GM12865 (cell line): ENCODE results near the gene IGF1.
"Not testable (repeated sequence)": the region's sequence is repeated elsewhere in the genome, so short reads cannot be mapped to it uniquely, and the experiment has no call there.

Experiments
- DNase-seq: peaks from one replicate; pipeline ENCODE4 v3.0.0; 2010; ENCODE audit warnings: low read depth
- H3K4me3 ChIP-seq: 2 replicates; pipeline ENCODE4 v1.5.1; 2011; ENCODE audit warnings: mild to moderate bottlenecking, low read depth, low read length, control low read depth
- TF ChIP-seq, protein P1 (sequence below): IDR thresholded peaks from 2 replicates; pipeline ENCODE4 v1.5.1; 2011; ENCODE audit warnings: low read length, control low read depth, low read depth, inconsistent platforms; ENCODE audit not compliant: insufficient read depth; ENCODE audit errors: missing control alignments

IGF1 gene

DNA sequence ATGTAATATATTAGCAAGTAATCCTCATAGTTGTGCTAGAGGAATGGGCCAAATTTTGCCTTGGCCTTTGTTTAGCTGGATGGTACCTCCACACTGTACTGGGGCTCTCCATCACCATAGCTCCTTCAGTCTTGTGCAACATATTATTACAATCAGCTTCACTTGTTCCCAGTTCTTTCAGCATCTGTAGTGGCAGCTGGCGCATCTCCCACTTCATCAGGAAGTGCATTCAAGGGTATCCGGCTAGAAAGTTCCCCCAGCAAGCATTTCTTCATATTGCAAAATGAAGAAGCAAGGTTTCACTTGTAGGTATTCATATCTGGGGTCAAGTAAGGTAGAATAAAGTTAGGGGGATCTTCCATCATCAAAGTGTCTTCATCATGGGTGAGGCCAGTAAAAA lies 123.7 kb downstream of the IGF1 start:
- DNase-seq, result peak; percentile 27
- TF ChIP-seq, protein P1, sequence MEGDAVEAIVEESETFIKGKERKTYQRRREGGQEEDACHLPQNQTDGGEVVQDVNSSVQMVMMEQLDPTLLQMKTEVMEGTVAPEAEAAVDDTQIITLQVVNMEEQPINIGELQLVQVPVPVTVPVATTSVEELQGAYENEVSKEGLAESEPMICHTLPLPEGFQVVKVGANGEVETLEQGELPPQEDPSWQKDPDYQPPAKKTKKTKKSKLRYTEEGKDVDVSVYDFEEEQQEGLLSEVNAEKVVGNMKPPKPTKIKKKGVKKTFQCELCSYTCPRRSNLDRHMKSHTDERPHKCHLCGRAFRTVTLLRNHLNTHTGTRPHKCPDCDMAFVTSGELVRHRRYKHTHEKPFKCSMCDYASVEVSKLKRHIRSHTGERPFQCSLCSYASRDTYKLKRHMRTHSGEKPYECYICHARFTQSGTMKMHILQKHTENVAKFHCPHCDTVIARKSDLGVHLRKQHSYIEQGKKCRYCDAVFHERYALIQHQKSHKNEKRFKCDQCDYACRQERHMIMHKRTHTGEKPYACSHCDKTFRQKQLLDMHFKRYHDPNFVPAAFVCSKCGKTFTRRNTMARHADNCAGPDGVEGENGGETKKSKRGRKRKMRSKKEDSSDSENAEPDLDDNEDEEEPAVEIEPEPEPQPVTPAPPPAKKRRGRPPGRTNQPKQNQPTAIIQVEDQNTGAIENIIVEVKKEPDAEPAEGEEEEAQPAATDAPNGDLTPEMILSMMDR, result no peak
- no peak overlapping the region for H3K4me3 ChIP-seq

DNA sequence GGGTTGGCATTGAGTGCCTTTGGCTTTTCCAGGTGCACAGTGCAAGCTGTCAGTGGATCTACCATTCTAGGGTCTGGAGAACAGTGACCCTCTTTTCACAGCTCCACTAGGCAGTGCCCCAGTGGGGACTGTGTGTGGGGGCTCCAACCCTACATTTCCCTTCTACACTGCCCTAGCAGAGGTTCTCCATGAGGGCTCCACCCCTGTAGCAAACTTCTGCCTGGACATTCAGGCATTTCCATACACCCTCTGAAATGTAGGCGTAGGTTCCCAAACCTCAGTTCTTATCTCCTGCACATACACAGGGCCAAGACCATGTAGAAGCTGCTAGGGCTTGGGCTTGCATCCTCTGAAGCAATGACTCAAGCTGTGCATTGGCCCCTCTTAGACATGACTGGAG lies 126.1 kb downstream of the IGF1 start:
- not testable (repeated sequence) for H3K4me3 ChIP-seq, DNase-seq

DNA sequence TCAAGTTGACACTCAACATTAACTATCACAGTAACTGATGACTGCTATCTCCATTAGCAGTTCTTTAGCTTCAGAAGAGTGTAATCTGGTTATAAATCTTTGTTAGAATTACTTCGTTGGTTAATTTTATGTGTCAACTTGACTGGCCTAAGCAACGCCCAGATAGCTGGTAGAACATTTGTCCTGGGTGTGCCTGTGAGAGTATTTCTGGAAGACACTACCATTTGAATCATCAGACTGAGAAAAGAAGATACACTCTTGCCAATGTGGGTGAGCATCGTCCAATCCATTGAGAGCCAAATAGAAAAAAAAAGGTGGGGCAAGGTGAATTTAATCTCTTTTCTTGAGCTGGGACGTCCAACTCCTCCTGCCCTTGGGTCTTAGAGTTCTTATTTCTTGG lies 129.0 kb downstream of the IGF1 start:
- TF ChIP-seq, protein P1, result no peak
- DNase-seq, result no peak
- no peak overlapping the region for H3K4me3 ChIP-seq

DNA sequence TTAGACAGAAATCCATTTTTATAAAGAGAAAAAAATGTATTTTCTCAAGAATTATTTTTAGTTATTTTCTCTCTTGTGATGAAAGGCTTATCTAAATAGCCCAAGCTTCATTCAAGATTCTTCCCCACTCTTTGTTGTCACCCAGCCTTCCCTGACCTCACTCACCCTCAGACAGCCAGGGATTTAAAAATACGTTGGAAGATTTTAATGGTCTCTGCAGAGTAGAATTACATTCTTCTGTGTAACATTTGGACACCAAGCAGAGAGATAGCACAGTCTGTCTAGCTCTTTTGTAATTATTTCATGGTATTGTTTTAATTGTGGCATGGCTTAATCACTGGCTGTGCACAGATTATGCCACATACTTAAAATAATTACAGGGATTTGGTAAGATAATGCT lies 130.3 kb downstream of the IGF1 start:
- no peak overlapping the region for H3K4me3 ChIP-seq
- TF ChIP-seq, protein P1, result no peak
- DNase-seq, result no peak

DNA sequence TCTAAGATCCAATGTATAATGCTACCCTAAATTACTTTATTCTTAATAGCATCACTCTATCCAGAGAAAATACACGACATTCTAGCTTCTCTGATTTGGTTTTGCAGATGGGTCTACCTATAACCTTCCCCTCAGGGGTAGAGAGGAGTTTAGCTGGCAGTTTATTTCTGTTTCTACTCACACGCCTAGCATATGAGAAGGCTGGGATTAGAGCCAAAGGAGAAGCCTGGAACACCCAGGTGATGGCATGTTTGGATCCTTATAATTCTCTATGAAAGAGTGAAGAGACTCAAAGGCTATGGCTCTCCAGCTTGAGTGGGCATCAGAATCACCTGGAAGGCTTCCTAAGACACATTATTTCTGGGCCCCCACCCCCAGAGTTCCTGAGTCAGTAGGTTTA lies 131.3 kb downstream of the IGF1 start:
- DNase-seq, result no peak
- H3K4me3 ChIP-seq, result no peak overlapping the region
- TF ChIP-seq, protein P1, result no peak

DNA sequence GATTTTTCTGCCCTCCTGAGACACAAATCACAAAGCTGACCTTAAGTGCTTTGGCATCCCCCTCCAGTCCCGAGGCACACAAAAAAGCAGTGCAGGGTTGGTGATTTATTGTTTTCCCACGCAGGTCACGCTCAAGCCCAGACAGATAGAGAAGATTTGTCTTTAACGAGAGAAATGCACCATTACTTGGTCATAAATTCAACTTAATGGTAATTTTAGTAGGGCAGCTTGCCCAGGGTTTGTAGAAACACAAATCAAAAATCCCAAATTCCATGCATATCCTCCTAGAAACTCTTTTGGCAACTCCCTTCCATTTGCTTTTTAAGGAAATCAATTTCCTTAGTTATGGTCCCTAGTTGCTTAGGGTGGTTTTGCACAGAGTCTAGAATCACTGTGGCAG lies 132.6 kb downstream of the IGF1 start:
- TF ChIP-seq, protein P1, result no peak
- DNase-seq, result no peak
- no peak overlapping the region for H3K4me3 ChIP-seq
